GM18499 (cell line): ENCODE data around the gene THSD7A.

ENCODE experiments used
- ATAC-seq: cut with Tn5 transposase; IDR thresholded peaks from one replicate; pipeline ENCODE4 v1.9.1; 2021; ENCODE audit warnings: moderate number of reproducible peaks; ENCODE audit not compliant: insufficient read depth, unreplicated experiment

The THSD7A gene

GRCh38 chr7:11434366-11434765 is 397.6 kb downstream of the THSD7A start:
- ATAC-seq = no peak

DNA sequence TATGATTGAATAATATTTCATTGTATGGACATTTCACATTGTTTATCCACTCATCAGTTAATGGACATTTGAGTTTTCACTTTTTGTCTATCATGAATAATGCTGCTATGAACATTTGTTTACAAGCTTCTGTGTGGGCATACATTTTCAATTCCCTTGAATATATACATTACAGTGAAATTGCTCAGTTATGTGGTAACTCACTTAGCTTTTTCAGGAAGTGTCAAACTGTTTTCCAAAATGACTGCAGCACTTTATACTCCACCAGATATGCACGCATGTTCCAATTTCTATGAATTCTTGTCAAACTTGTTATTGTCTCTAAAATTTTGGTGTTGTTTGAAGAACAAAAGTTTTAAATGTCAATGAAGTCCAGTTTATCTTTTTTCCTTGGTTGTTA is 401.2 kb downstream of the THSD7A start:
- ATAC-seq = no peak

DNA sequence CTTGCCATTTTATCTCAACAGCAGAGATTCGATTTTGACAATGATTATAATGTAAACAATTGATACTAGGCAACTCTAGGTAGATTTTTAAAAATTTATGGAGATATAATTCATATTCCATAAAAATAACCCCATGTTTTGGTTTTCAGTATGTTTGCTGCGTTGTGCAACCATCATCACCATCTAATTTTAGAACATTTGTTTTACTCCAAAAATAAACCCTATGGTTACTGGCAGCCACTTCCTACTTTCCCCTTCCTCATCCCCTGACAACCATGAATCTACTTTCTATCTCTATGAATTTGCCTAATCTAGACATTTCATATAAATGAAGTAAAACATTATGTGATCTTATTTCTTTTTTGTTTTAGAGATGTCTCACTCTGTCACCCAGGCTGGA is 401.9 kb downstream of the THSD7A start:
- ATAC-seq = no peak

- ATAC-seq = no peak
Measured at GRCh38 chr7:11428877-11429581, 403.0 kb downstream of the THSD7A start.

DNA sequence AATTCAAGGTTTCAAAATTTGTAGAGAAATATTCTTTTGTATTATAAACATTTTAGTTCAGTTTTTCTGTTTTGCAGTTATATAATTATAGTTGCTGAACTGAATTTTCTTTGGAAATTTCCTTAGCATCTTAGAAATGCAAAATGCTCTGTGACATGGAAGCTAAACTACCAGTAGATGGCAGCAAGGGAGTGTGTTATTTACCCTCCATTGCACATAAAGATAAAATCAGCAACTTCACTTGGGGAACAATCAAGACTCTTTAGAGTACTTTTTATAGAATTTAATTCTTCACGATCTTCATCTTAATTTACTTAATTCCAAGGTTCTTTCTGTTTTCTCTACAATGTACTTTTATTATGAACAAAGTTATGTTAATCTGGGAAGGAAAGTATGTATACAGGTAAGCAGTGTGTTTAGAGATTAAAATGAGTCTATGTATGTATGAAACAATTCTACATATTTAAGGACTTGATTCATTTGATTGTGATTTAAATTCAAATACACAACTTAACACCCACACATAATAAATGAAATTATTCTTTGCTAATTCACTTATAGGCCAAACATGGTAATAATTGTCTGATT is 404.2 kb downstream of the THSD7A start:
- no peak for ATAC-seq

- no peak for ATAC-seq
Measured at GRCh38 chr7:11424006-11424405, 408.0 kb downstream of the THSD7A start.

GRCh38 chr7:11420049-11420448 is 411.9 kb downstream of the THSD7A start:
- no peak for ATAC-seq

GRCh38 chr7:11416641-11417458 is 415.1 kb downstream of the THSD7A start:
- ATAC-seq = no peak

GRCh38 chr7:11415101-11415500 is 416.9 kb downstream of the THSD7A start:
- no peak for ATAC-seq

DNA sequence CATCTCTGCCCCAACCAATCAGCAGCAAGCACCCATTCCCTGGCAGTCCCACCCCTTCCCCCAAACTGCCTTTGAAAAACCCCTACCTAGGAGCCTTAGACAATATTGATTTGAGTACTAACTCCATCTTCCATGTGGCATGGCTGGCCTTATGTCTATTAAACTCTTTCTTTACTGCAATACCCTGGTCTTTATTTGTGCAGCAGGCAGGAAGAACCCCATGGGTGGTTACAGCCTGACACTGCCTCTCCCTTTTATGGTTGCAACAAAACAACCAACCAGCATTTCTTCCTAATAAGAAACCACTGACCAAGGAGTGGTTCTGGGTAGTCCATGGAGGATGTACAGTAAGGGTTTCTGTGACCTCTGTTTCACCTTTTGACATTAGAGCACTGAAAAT is 418.1 kb downstream of the THSD7A start:
- ATAC-seq = no peak

GRCh38 chr7:11412036-11412435 is 420.0 kb downstream of the THSD7A start:
- ATAC-seq = no peak

DNA sequence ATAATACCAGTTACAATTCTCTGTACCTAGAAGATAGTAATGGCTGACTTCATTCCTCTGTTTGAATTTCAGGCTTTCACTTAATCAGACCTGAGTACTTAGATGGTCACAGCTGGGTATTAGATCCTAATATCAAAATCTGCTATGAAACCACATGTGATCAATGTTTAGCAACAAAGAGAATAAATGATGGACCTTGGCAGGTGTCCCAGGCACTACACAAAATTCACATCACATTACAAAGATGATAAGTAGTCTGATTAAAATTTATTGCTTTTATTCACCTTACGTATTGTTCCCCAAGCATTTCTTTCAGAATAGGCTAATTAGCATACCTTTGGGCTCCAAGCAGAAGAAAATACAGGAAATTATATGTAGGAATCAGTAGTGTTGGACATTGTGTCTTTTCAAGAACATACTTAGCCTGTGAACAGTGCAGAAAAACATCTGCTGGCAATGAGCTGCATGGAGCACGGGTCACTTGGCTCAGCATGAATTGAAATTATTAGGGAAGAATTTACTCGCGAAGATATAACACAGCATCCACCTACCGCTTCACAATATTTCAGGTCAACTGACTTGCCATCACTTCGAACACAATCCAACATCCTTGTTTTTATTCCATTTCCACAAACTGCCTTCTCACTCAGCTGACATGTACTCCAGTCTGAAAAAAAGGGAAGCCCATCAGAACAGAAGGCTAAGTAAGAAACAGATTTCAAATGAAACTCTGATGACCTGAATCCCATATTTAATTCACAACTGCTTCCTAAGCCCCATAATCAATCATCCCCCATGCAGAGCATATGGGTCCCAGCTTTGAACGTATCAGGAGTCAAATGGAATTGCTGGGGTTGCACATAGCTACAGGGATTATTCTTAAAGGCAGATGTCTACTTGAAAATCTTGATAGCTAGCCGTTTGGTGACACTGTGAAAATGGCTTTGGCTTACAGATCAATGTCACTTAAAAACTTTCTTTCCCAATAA is 421.0 kb downstream of the THSD7A start:
- ATAC-seq = no peak

DNA sequence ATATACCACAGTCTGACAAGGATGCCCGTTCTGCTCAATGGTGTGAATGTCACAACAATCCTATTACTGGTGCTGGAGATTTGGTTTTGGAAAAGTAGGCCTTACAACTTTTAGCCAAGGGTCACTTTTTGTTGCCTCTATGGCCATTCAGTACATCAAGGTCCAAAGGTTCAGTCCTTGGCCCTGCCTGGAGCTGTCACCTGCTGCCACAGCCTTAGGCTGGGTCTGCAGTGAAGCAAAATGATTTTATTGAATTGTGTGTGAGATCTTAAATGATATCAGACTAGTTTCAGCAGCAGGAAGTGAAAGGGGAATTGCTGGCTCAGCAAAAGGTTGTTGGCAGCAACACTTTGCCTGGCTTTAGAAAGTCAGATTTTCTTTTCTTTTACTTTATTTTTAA is 427.6 kb downstream of the THSD7A start:
- ATAC-seq = no peak

GRCh38 chr7:11403781-11404180 is 428.2 kb downstream of the THSD7A start:
- ATAC-seq = no peak

DNA sequence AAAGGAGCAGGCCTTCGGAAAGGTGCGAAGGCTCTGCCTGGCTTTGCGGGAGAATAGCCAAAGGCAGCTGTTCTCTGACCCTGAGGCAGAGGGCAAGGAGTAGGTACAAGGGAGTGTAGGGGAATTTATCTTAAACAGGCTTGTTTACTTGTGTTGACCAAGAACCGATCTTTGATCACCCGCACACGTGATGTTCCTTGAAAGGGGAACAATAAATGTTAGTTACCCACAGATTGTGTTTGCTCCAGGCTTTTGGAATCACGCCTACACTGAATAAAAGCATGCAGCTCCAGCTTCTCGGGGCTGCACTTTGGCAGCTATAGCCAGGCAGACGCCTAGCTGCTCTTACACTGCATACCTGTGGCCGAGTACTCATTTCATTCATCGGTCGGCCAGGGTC is 437.6 kb downstream of the THSD7A start:
- no peak for ATAC-seq

GRCh38 chr7:11379641-11380040 is 452.4 kb downstream of the THSD7A start:
- ATAC-seq = no peak

GRCh38 chr7:11376529-11376928 is 455.5 kb downstream of the THSD7A start:
- no peak for ATAC-seq

- ATAC-seq = no peak
Measured at GRCh38 chr7:11374629-11375028, 457.4 kb downstream of the THSD7A start.

DNA sequence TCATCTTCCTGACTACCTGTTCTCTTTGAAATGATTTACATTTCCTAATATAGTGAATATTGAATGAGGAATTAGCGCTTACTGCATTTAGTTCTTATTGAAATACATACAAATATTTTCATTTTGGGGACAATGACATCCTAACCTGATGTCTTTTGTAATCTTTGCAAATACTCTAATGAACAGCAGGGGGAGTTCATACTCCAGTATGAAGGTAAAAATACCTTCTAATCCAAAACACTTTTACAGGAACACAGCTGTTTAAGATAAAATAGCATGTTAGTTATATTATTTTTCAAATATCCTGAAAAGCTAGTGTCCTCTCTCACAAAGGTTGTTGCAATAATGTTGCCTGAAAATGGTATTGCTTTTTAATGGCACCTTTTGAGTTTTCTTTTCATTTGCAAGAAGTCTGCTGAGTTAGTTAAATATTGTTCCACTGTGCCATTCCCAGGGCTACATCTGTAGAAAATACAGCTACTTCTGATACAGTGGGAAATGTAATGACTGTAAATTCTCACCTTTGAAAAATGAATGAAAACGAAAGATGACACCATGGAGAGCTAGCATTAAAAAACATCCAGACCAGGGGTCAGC is 458.4 kb downstream of the THSD7A start:
- ATAC-seq = no peak

DNA sequence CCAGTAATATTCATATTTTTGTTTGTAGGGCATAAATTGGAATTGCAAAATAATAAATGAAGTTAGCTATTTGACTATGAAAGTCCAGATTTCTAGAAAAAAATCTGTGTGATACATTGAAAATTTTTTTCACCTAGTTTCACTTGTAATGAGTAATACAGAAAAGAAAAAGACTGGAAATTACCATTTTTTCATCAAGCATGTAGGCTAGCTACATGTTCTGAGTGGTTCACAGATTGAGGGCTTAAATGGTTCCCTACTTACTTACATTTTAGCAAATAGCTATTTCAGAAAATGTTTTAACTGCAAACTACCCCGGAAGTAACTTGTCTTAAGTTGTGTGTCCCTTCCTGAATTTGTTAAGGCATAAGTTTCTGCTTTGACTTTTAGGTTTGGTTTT is 462.3 kb downstream of the THSD7A start:
- ATAC-seq = no peak
